Esophagus muscularis mucosa (tissue), 4 donors: ENCODE results near the gene MIOX. TPM values are rescaled to one million over a fixed set of nuclear protein-coding genes. Genes with fewer than 3 reads are reported as not detected.
"Not testable (repeated sequence)": the region's sequence is repeated elsewhere in the genome, so short reads cannot be mapped to it uniquely, and the experiment has no call there.

Experiments
- DNase-seq: peaks from one replicate; pipeline ENCODE4 v3.0.0-alpha.2; 2017; ENCODE audit errors: extremely low spot score
- H3K27ac ChIP-seq, 4 donors: fragments of 200-600 bp; sonication (generic); replicated peaks in 1 of 4; 1 replicate in 3 of 4; 2 replicates in 1 of 4; pipeline ENCODE4 v1.5.1; 2016 to 2019; ENCODE audit warnings: mild to moderate bottlenecking in 1 of 4
- H3K27me3 ChIP-seq, 4 donors: fragments of 200-600 bp; sonication (generic); one replicate each; pipeline versions ENCODE4 v1.5.1 to v1.6.0; 2016 to 2019
- H3K36me3 ChIP-seq, 4 donors: fragments of 200-600 bp; sonication (generic); one replicate each; pipeline ENCODE4 v1.5.1; 2016 to 2019
- H3K4me1 ChIP-seq, 4 donors: fragments of 200-600 bp; sonication (generic); one replicate each; pipeline ENCODE4 v1.5.1; 2016 to 2019
- H3K4me3 ChIP-seq, 4 donors: fragments of 200-600 bp; sonication (generic); 1 replicate in 2 of 4; 2 replicates in 2 of 4; pipeline ENCODE4 v1.5.1; 2016 to 2019; ENCODE audit warnings: mild to moderate bottlenecking in 4 of 4, moderate library complexity in 1 of 4
- H3K9me3 ChIP-seq, 4 donors: fragments of 200-600 bp; sonication (generic); 1 replicate in 3 of 4; 2 replicates in 1 of 4; pipeline ENCODE4 v1.5.1; 2016 to 2019
- EP300 ChIP-seq: sonication (generic); formaldehyde crosslinking; IDR thresholded peaks from one replicate; pipeline ENCODE4 v1.6.1; 2017; ENCODE audit warnings: antibody characterized with exemption
- POLR2A ChIP-seq: fragments of 450-650 bp; IDR thresholded peaks from one replicate; pipeline ENCODE4 v1.6.1; 2017; ENCODE audit warnings: antibody characterized with exemption, moderate library complexity, mild to moderate bottlenecking, low read depth
- POLR2AphosphoS5 ChIP-seq, 2 donors: sonication (generic); formaldehyde crosslinking; IDR thresholded peaks; one replicate each; pipeline ENCODE4 v1.6.1; 2017; ENCODE audit warnings: antibody characterized with exemption in 2 of 2
- WGBS: methylation state at CpG from one replicate; pipeline ENCODE4 v1.1.5; 2018; 5-methylcytosine and 5-hydroxymethylcytosine counted together
- intact Hi-C: fragments of 100-400 bp; cut with DNase I; formaldehyde crosslinking; loops from one replicate; pipeline ENCODE4 v1.15.1; 2023
- total RNA-seq, 4 donors: library from RNA; depleted of rRNA; stranded (reverse); fragments of >200 nt; gene quantifications; one replicate each; pipeline versions ENCODE4 v1.1.0 to v1.2.1, GENCODE V29; 2016
- TF ChIP-seq, protein P1 (sequence below), 3 experiments: fragments of 200-600 bp in 2 of 3; fragments of 450-650 bp in 1 of 3; sonication (generic) in 2 of 3; IDR thresholded peaks; one replicate each; pipeline ENCODE4 v1.5.1; 2017 to 2019; ENCODE audit warnings: antibody characterized with exemption in 3 of 3, mild to moderate bottlenecking in 2 of 3, moderate library complexity in 1 of 3

MIOX gene
- total RNA-seq, 4 donors from 2014 or later, result not detected

DNA sequence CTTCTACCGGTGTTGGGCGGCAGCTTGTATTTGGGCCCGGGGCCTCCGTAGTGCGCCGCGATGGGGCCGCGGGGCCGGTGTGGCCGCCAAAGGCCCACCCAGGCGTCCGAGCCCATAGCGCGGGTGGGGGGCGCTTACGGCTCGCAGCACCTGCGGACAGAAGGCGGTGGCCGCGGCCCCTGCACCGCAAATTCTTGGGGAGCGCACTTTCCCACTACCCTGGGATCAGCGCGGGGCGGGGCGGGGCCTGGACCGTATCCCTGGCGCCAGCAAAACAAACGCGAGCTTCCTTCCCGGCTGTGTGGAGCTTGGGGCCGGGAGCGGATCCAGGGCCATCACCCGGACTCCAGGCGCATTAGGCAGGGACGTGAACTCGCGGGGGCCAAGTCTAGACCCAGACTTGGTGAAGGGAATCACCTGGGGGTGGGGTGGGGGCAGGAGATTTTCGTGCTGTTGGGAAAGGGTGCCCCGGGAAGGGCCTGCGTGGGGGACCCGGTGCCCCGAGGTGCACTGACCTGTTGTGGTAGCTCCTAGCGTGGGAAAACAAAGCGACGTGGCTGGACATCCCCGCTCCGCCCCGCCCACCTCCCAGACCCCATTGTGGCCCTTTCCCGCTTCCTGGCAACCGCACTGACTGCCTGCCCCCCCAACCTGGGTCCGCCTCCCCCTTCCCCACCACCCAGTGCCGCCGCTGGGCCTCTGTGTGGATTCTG, 45.5 kb downstream of the MIOX start:
- TF ChIP-seq EP300 (no peak), POLR2AphosphoS5 (IDR thresholded peaks at IDR 0.05) (peak; percentile 52 to 58), POLR2A (peak; percentile 27)
- TF ChIP-seq, protein P1, sequence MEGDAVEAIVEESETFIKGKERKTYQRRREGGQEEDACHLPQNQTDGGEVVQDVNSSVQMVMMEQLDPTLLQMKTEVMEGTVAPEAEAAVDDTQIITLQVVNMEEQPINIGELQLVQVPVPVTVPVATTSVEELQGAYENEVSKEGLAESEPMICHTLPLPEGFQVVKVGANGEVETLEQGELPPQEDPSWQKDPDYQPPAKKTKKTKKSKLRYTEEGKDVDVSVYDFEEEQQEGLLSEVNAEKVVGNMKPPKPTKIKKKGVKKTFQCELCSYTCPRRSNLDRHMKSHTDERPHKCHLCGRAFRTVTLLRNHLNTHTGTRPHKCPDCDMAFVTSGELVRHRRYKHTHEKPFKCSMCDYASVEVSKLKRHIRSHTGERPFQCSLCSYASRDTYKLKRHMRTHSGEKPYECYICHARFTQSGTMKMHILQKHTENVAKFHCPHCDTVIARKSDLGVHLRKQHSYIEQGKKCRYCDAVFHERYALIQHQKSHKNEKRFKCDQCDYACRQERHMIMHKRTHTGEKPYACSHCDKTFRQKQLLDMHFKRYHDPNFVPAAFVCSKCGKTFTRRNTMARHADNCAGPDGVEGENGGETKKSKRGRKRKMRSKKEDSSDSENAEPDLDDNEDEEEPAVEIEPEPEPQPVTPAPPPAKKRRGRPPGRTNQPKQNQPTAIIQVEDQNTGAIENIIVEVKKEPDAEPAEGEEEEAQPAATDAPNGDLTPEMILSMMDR (IDR thresholded peaks at IDR 0.05), result no peak
- no peaks in the 10 kb centered on the region for H3K9me3 ChIP-seq
- WGBS, result 4% methylated on average over 25 of the region's 56 CpGs
- peak overlapping the region; percentile 62 to 72 (median 63) for H3K4me3 ChIP-seq
- H3K27ac ChIP-seq, result peak overlapping the region; percentile 79 to 93 (median 88)
- DNase-seq, result no peak
- peaks cover 27 to 53% (median 48%) of the 10 kb centered on the region in 4 donors for H3K4me1 ChIP-seq
- H3K36me3 ChIP-seq, result no peaks in the 10 kb centered on the region
- H3K27me3 ChIP-seq, result peaks cover 10 to 81% (median 39%) of the 10 kb centered on the region in 4 donors
- intact Hi-C loops, result no loop called here

- intact Hi-C loops, result no loop called here
- peaks cover 24 to 45% (median 44%) of the 10 kb centered on the region in 4 donors for H3K4me1 ChIP-seq
- TF ChIP-seq POLR2AphosphoS5 (IDR thresholded peaks at IDR 0.05) (no peak), EP300 (no peak), POLR2A (no peak)
- TF ChIP-seq, protein P1 (IDR thresholded peaks at IDR 0.05), result no peak
- DNase-seq, result no peak
- no peaks in the 10 kb centered on the region for H3K9me3 ChIP-seq
- WGBS, result 80% methylated on average over 19 of the region's 19 CpGs
- H3K27me3 ChIP-seq, result peaks cover 10 to 91% (median 40%) of the 10 kb centered on the region in 4 donors
- peak overlapping the region in 1 of 4 donors; percentile 62 for H3K4me3 ChIP-seq
- no peaks in the 10 kb centered on the region for H3K36me3 ChIP-seq
- H3K27ac ChIP-seq, result peak overlapping the region; percentile 79 to 93 (median 88)
Measured at GRCh38 chr22:50532824-50533796, 46.5 kb downstream of the MIOX start.

DNA sequence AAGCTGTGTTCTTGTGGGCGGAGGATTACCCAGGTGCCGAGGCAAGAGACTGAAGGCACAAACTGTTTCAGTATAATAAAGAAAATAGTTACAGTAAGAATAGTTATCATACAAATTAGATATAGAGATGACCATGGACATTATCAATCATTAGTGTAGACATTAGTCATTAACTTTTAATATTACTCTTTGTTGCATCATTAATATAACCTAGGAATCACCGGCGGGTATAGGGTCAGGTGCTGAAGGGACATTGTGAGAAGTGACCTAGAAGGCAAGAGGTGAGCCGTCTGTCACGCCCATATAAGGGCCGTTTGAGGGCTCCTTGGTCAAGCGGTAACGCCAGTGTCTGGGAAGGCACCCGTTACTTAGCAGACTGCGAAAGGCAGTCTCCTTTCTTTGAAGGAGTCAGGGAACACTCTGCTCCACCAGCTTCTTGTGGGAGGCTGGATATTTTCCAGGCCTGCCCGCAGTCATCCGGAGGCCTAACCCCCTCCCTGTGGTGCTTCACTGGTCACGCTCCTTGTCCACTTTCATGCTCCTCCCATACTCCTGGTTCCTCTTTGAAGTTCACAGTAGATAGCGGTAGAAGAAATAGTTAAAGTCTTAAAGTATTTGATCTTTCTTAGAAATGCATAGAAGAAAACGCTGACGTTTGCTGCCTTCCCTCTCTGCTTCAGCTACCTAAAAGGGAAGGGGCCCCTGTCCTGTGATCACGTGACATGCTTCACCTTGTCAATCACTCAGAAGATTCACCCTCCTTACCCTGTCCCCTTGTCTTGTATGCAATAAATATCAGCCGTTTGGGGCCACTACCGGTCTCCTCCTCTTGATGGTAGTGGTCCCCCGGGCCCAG, 47.4 kb downstream of the MIOX start:
- 56% methylated on average over 21 of the region's 21 CpGs for WGBS
- Histone ChIP-seq H3K4me1 (peaks cover 31 to 48% (median 45%) of the 10 kb centered on the region in 4 donors), H3K27ac (peak overlapping the region in 3 of 4 donors; percentile 20 to 36 (median 30)), H3K27me3 (peaks cover 10 to 100% (median 40%) of the 10 kb centered on the region in 4 donors)
- peak in 1 of 2 donors; percentile 28 for TF ChIP-seq POLR2AphosphoS5 (IDR thresholded peaks at IDR 0.05)
- H3K9me3 ChIP-seq, H3K36me3 ChIP-seq, DNase-seq, intact Hi-C loops, H3K4me3 ChIP-seq: not testable (repeated sequence)

DNA sequence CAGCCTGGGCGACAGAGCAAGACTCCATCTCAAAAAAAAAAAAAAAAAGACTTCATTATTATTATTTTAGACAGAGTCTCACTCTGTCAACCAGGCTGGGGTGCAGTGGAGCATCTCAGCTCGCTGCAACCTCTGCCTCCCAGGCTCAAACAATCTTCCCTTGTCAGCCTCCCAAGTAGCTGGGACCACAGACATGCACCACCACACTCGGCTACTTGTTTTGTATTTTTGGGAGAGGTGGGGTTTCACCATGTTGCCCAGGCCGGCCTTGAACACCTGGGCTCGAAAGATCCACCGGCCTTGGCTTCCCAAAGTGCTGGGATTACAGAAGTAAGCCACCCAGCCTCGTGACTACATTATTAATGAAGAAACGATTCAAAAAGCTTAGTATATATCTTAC, 48.5 kb downstream of the MIOX start:
- Histone ChIP-seq H3K4me3 (no peak overlapping the region), H3K36me3 (no peaks in the 10 kb centered on the region), H3K27ac (peak overlapping the region in 1 of 4 donors; percentile 8), H3K4me1 (peaks cover 35 to 46% (median 41%) of the 10 kb centered on the region in 4 donors), H3K27me3 (peaks cover 6 to 92% (median 39%) of the 10 kb centered on the region in 4 donors), H3K9me3 (no peaks in the 10 kb centered on the region)
- TF ChIP-seq POLR2A (no peak), POLR2AphosphoS5 (IDR thresholded peaks at IDR 0.05) (no peak), EP300 (no peak)
- TF ChIP-seq, protein P1 (IDR thresholded peaks at IDR 0.05), result no peak
- DNase-seq, result no peak
- 80% methylated on average over 8 of the region's 8 CpGs for WGBS
- intact Hi-C loops, result no loop called here
